H1 (cell line): ENCODE measurements around the gene MAP3K13. TPM values are rescaled to one million over a fixed set of nuclear protein-coding genes. Genes with fewer than 3 reads are reported as not detected.

ENCODE experiments used
- CTCF ChIA-PET: fragments of 300-600 bp; sonication (Branson Sonifier 250); formaldehyde crosslinking; loops from one replicate; lab custom pipeline; 2021; ENCODE audit not compliant: partially characterized antibody; lab: Charles Lee
- POLR2A ChIA-PET: fragments of 300-600 bp; sonication (Branson Sonifier 250); formaldehyde crosslinking; loops from one replicate; lab custom pipeline; 2021; ENCODE audit warnings: inconsistent platforms; ENCODE audit not compliant: partially characterized antibody; lab: Charles Lee
- DNase-seq, 2 experiments: peaks; one replicate each; pipeline versions ENCODE4 v3.0.0 to v3.0.0-alpha.2; 2010 to 2022; ENCODE audit warnings: low spot score in 2 of 2, low read depth in 1 of 2, mixed read lengths in 1 of 2
- FAIRE-seq: peaks from 2 replicates; lab custom pipeline; 2011; peaks lifted over from hg19 to GRCh38; lab: Jason Lieb, UNC
- H2AFZ ChIP-seq: 2 replicates; pipeline ENCODE4 v1.8.1; 2012; ENCODE audit warnings: low read length, inconsistent platforms
- H2AK5ac ChIP-seq: 2 replicates; pipeline ENCODE4 v1.6.1; 2013; ENCODE audit warnings: low read depth, low read length
- H2BK120ac ChIP-seq: replicated peaks from 2 replicates; pipeline ENCODE3; 2013; ENCODE audit warnings: low read depth, low read length, inconsistent platforms
- H2BK12ac ChIP-seq: 2 replicates; pipeline ENCODE4 v1.6.1; 2013; ENCODE audit warnings: low read depth, low read length
- H2BK15ac ChIP-seq: 2 replicates; pipeline ENCODE4 v1.6.1; 2013; ENCODE audit warnings: low read length
- H2BK20ac ChIP-seq: 2 replicates; pipeline ENCODE4 v1.6.1; 2013; ENCODE audit warnings: low read length
- H2BK5ac ChIP-seq: 2 replicates; pipeline ENCODE4 v1.6.1; 2013; ENCODE audit warnings: low read depth, low read length
- H3K14ac ChIP-seq: 2 replicates; pipeline ENCODE4 v1.6.1; 2013; ENCODE audit warnings: inconsistent platforms; ENCODE audit not compliant: insufficient read length
- H3K18ac ChIP-seq: 2 replicates; pipeline ENCODE4 v1.6.1; 2013; ENCODE audit warnings: low read length; ENCODE audit errors: extremely low read depth
- H3K23ac ChIP-seq: 2 replicates; pipeline ENCODE4 v1.6.1; 2013; ENCODE audit warnings: inconsistent platforms; ENCODE audit not compliant: insufficient read length
- H3K23me2 ChIP-seq: 2 replicates; pipeline ENCODE4 v1.6.1; 2013; ENCODE audit warnings: low read depth, low read length
- H3K27ac ChIP-seq: 2 replicates; pipeline ENCODE4 v1.6.1; 2011; ENCODE audit warnings: low read depth, low read length, inconsistent platforms
- H3K27me3 ChIP-seq, 4 experiments: replicated peaks in 1 of 4; 1 replicate in 1 of 4; 2 replicates in 3 of 4; pipeline versions ENCODE4 v1.6.1 to v1.8.1; 2011 to 2013; ENCODE audit warnings: low read length in 3 of 4, mild to moderate bottlenecking in 3 of 4, inconsistent platforms in 2 of 4, mixed read lengths in 2 of 4, moderate library complexity in 1 of 4; ENCODE audit not compliant: control insufficient read depth in 3 of 4, insufficient read depth in 3 of 4; ENCODE audit errors: extremely low read depth in 1 of 4
- H3K36me3 ChIP-seq, 4 experiments: 2 replicates each; pipeline versions ENCODE4 v1.6.1 to v1.8.1; 2011 to 2013; ENCODE audit warnings: mild to moderate bottlenecking in 4 of 4, low read length in 3 of 4, moderate library complexity in 2 of 4, control low read depth in 1 of 4, inconsistent platforms in 1 of 4; ENCODE audit not compliant: insufficient read depth in 4 of 4, control insufficient read depth in 2 of 4
- H3K4ac ChIP-seq: replicated peaks from 2 replicates; pipeline ENCODE3; 2013; ENCODE audit warnings: low read length, low read depth, mixed read lengths, inconsistent platforms; ENCODE audit not compliant: insufficient read length
- H3K4me1 ChIP-seq, 4 experiments: replicated peaks in 1 of 4; 1 replicate in 1 of 4; 2 replicates in 3 of 4; pipeline versions ENCODE4 v1.6.1 to v1.8.1; 2011 to 2013; ENCODE audit warnings: low read length in 3 of 4, inconsistent platforms in 2 of 4, mixed read lengths in 1 of 4; ENCODE audit not compliant: insufficient read depth in 4 of 4, control insufficient read depth in 3 of 4
- H3K4me2 ChIP-seq, 2 experiments: 2 replicates each; pipeline versions ENCODE4 v1.6.1 to v1.8.1; 2011 to 2013; ENCODE audit warnings: low read depth in 2 of 2, low read length in 2 of 2, control low read depth in 1 of 2, inconsistent platforms in 1 of 2, mild to moderate bottlenecking in 1 of 2; ENCODE audit not compliant: insufficient read depth in 1 of 2
- H3K4me3 ChIP-seq, 4 experiments: fragments of 200-600, 300-600 bp in 1 of 4; sonication (generic), shearing (Covaris generic), sonication (Bioruptor Twin) in 1 of 4; 2 replicates each; pipeline versions ENCODE4 v1.5.1 to v1.8.1; 2011 to 2016; ENCODE audit warnings: low read length in 4 of 4, low read depth in 3 of 4, control low read depth in 2 of 4, inconsistent platforms in 2 of 4, mild to moderate bottlenecking in 2 of 4, mixed read lengths in 1 of 4, moderate library complexity in 1 of 4; ENCODE audit not compliant: insufficient read depth in 2 of 4; ENCODE audit errors: extremely low read depth in 1 of 4
- H3K56ac ChIP-seq: replicated peaks from 2 replicates; pipeline ENCODE3; 2013; ENCODE audit warnings: low read depth, mild to moderate bottlenecking, mixed read lengths, low read length, inconsistent platforms; ENCODE audit not compliant: insufficient read length
- H3K79me1 ChIP-seq: 2 replicates; pipeline ENCODE4 v1.6.1; 2013; ENCODE audit warnings: low read depth, low read length, control low read depth
- H3K79me2 ChIP-seq, 2 experiments: 2 replicates each; pipeline versions ENCODE4 v1.6.1 to v1.8.1; 2012 to 2013; ENCODE audit warnings: low read length in 2 of 2, mild to moderate bottlenecking in 2 of 2, inconsistent platforms in 1 of 2; ENCODE audit not compliant: insufficient read depth in 2 of 2, control insufficient read depth in 1 of 2
- H3K9ac ChIP-seq, 4 experiments: replicated peaks in 1 of 4; 1 replicate in 1 of 4; 2 replicates in 3 of 4; pipeline versions ENCODE4 v1.6.1 to v1.8.1; 2011 to 2013; ENCODE audit warnings: low read depth in 3 of 4, low read length in 3 of 4, control low read depth in 2 of 4, mild to moderate bottlenecking in 2 of 4, moderate library complexity in 2 of 4, inconsistent platforms in 1 of 4; ENCODE audit errors: extremely low read depth in 1 of 4
- H3K9me3 ChIP-seq, 2 experiments: 2 replicates each; pipeline versions ENCODE4 v1.6.1 to v1.8.1; 2012 to 2013; ENCODE audit warnings: mild to moderate bottlenecking in 2 of 2, moderate library complexity in 2 of 2, control low read depth in 1 of 2, inconsistent platforms in 1 of 2, low read depth in 1 of 2, low read length in 1 of 2, mixed read lengths in 1 of 2; ENCODE audit not compliant: insufficient read depth in 2 of 2
- H4K20me1 ChIP-seq, 2 experiments: replicated peaks in 1 of 2; 2 replicates each; pipeline versions ENCODE3 to v1.8.1; 2011 to 2013; ENCODE audit warnings: inconsistent platforms in 2 of 2, low read length in 2 of 2, mild to moderate bottlenecking in 1 of 2; ENCODE audit not compliant: insufficient read depth in 2 of 2, control insufficient read depth in 1 of 2
- H4K5ac ChIP-seq: 2 replicates; pipeline ENCODE4 v1.6.1; 2013; ENCODE audit warnings: low read length, low read depth, mixed read lengths, inconsistent platforms; ENCODE audit not compliant: insufficient read length
- H4K8ac ChIP-seq: 2 replicates; pipeline ENCODE4 v1.8.0; 2013; ENCODE audit warnings: mild to moderate bottlenecking, moderate library complexity, low read length, inconsistent platforms; ENCODE audit not compliant: insufficient read depth; ENCODE audit errors: extremely low read depth
- H4K91ac ChIP-seq: replicated peaks from 2 replicates; pipeline ENCODE3; 2013; ENCODE audit warnings: low read length, mixed read lengths, inconsistent platforms; ENCODE audit not compliant: insufficient read length
- CREB1 ChIP-seq: IDR thresholded peaks from 2 replicates; pipeline ENCODE4 v1.6.1; 2012; ENCODE audit warnings: inconsistent platforms
- CTCF ChIP-seq, 3 experiments: IDR thresholded peaks; 1 replicate in 2 of 3; 2 replicates in 1 of 3; pipeline versions ENCODE4 v1.5.1 to v1.6.1; 2011; ENCODE audit warnings: low read length in 3 of 3, mild to moderate bottlenecking in 3 of 3, inconsistent platforms in 2 of 3, low read depth in 1 of 3, moderate library complexity in 1 of 3; ENCODE audit not compliant: insufficient read depth in 1 of 3; ENCODE audit errors: control extremely low read depth in 1 of 3
- KDM1A ChIP-seq: fragments of 200-600, 300-600 bp; sonication (generic); IDR thresholded peaks from 2 replicates; pipeline ENCODE4 v1.7.1; 2016; ENCODE audit warnings: mild to moderate bottlenecking, low read length, borderline replicate concordance
- NANOG ChIP-seq: IDR thresholded peaks from 2 replicates; pipeline ENCODE4 v1.6.1; 2011; ENCODE audit warnings: low read length, low read depth, mild to moderate bottlenecking, inconsistent platforms; ENCODE audit not compliant: insufficient read depth, poor library complexity, severe bottlenecking
- POLR2AphosphoS5 ChIP-seq: IDR thresholded peaks from 2 replicates; pipeline ENCODE4 v1.6.1; 2011; ENCODE audit warnings: low read depth, low read length
- RAD21 ChIP-seq, 2 experiments: IDR thresholded peaks in 1 of 2; conservative IDR thresholded peaks in 1 of 2; 2 replicates each; pipeline ENCODE4 v1.6.1; 2011; ENCODE audit warnings: low read depth in 2 of 2, low read length in 2 of 2, improper control_type of control experiment in 1 of 2, inconsistent platforms in 1 of 2, mild to moderate bottlenecking in 1 of 2, moderate library complexity in 1 of 2
- TCF12 ChIP-seq: IDR thresholded peaks from 2 replicates; pipeline ENCODE4 v1.6.1; 2011; ENCODE audit warnings: low read depth, mild to moderate bottlenecking, low read length
- TEAD4 ChIP-seq: IDR thresholded peaks from 2 replicates; pipeline ENCODE4 v1.6.1; 2012; ENCODE audit warnings: low read depth, low read length, inconsistent platforms, mixed read lengths
- WGBS, 2 experiments: shearing (Covaris generic) in 1 of 2; methylation state at CpG; one replicate each; pipeline versions ENCODE4 v1.1.6 to v1.1.7; 2013 to 2015; ENCODE audit warnings: low lambda C conversion rate in 2 of 2, mixed read lengths in 2 of 2, inconsistent platforms in 1 of 2, low coverage in 1 of 2, missing lambda C conversion rate in 1 of 2; ENCODE audit not compliant: insufficient replicate concordance in 2 of 2, insufficient coverage in 1 of 2, insufficient read length in 1 of 2; ENCODE audit errors: extremely low coverage in 1 of 2, missing lambda C conversion rate in 1 of 2; 5-methylcytosine and 5-hydroxymethylcytosine counted together
- polyA plus RNA-seq, 7 experiments: library from polyadenylated mRNA; depleted of rRNA in 3 of 7; stranded (reverse) in 5 of 7; unstranded in 2 of 7; fragments of >200 nt in 5 of 7; fragments of 200-250 nt in 2 of 7; gene quantifications; 1 replicate in 5 of 7; 2 replicates in 1 of 7; 4 replicates in 1 of 7; pipeline versions ENCODE4 v1.2.1 to v1.2.3, GENCODE V29; 2011 to 2013; ENCODE audit warnings: missing spikeins in 2 of 7, mixed read lengths in 2 of 7
- total RNA-seq: library from RNA; stranded (reverse); fragmentation: NEBNext Ultra II Directional; extraction: Animal tissue kit (Norgen Biotek cat#: 25700); gene quantifications from 2 replicates; pipeline ENCODE4 v1.2.1, GENCODE V29; 2021

Gene MAP3K13
- total and polyA plus RNA-seq, 2 of the 8 experiments (the other 6 are each of a cell fraction or from before 2014, with no cell fraction given): 6.8 to 17.9 TPM

- no peaks in the 10 kb centered on the region for H3K36me3 ChIP-seq
- no peak overlapping the region for H4K5ac ChIP-seq
- H3K9ac ChIP-seq: no peak overlapping the region
- H3K56ac ChIP-seq: no peak overlapping the region
- H3K9me3 ChIP-seq: no peaks in the 10 kb centered on the region
- H2BK20ac ChIP-seq: no peak overlapping the region
- no peak overlapping the region for H3K4me3 ChIP-seq
- H3K4ac ChIP-seq: no peak overlapping the region
- no peak overlapping the region for H3K18ac ChIP-seq
- TF ChIP-seq NANOG (no peak), KDM1A (no peak), TEAD4 (0 out of 2 replicates have a peak, but pooled peaks have one; percentile 47), CTCF (IDR thresholded peaks at IDR 0.05; ENCODE audit: control extremely low read depth in 1 of 3, insufficient read depth in 1 of 3, low read depth in 1 of 3, low read length in 3 of 3) (peak; percentile 56 to 81 (median 73)), TCF12 (0 out of 2 replicates have a peak, but pooled peaks have one; percentile 76), RAD21 (IDR thresholded peaks at IDR 0.05 in 1 of 2, conservative IDR thresholded peaks at IDR 0.05 in 1 of 2; ENCODE audit: low read depth in 2 of 2, low read length in 2 of 2) (peak; percentile 33 to 66; a peak in 3 of 4 replicates), CREB1 (0 out of 2 replicates have a peak, but pooled peaks have one; percentile 34), POLR2AphosphoS5 (peak; percentile 91)
- TF ChIP-seq, all 59 proteins: peak for 6
- no peaks in the 10 kb centered on the region for H3K79me1 ChIP-seq
- no peaks in the 10 kb centered on the region for H3K27me3 ChIP-seq
- no peak overlapping the region for H2AFZ ChIP-seq
- DNase-seq (peak; percentile 84 to 91), FAIRE-seq (peak; percentile 94)
- H4K91ac ChIP-seq: no peak overlapping the region
- H3K14ac ChIP-seq: no peak overlapping the region
- ChIA-PET CTCF (interaction anchor here (0.7 to 2.7 kb wide), 14 partner anchors 8 to 473 kb away, joined by 3 to 12 read pairs (median 4); no protein-coding TSS in a partner anchor), POLR2A (no interaction called here)
- no peak overlapping the region for H2AK5ac ChIP-seq
- H3K27ac ChIP-seq: no peak overlapping the region
- H4K20me1 ChIP-seq: peaks cover 0 to 3% of the 10 kb centered on the region in 2 experiments
- no peak overlapping the region for H2BK120ac ChIP-seq
- WGBS, 2 experiments: 27% methylated on average over 13 of the region's 13 CpGs; no CpG with 5 or more reads in 1 of the 2 experiments
- H3K23me2 ChIP-seq: no peaks in the 10 kb centered on the region
- no peak overlapping the region for H4K8ac ChIP-seq
- no peak overlapping the region for H2BK15ac ChIP-seq
- no peaks in the 10 kb centered on the region for H3K4me1 ChIP-seq
- H2BK12ac ChIP-seq: no peak overlapping the region
- H3K79me2 ChIP-seq: no peaks in the 10 kb centered on the region
- no peak overlapping the region for H3K23ac ChIP-seq
- H2BK5ac ChIP-seq: no peak overlapping the region
- no peak overlapping the region for H3K4me2 ChIP-seq
These were observed 8.9 kb upstream of the MAP3K13 start for GRCh38 chr3:185353823-185354614.
